ENCODE results near the gene DTX1. TPM values are rescaled to one million over a fixed set of nuclear protein-coding genes. Genes with fewer than 3 reads are reported as not detected.

The DTX1 gene
- total RNA-seq, 1 donor from 2014 or later = 1.4 TPM

- TF ChIP-seq CTCF (IDR thresholded peaks at IDR 0.05; ENCODE audit: unreplicated experiment) = no peak
- Mint-ChIP-seq H3K36me3 (no peaks in the 10 kb centered on the region), H3K4me1 (no peaks in the 10 kb centered on the region), H3K27me3 (ENCODE audit: low read depth) (peaks cover 80% of the 10 kb centered on the region), H3K4me3 (no peak overlapping the region), H3K27ac (no peak overlapping the region), H3K9me3 (no peaks in the 10 kb centered on the region)
- DNase-seq (ENCODE audit: low spot score in 2 of 2, unreplicated experiment in 2 of 2) = no peak
These were observed 18.7 kb downstream of the DTX1 start for GRCh38 chr12:113075137-113075683.

GRCh38 chr12:113077057-113077858 is 20.7 kb downstream of the DTX1 start:
- no peaks in the 10 kb centered on the region for H3K9me3 Mint-ChIP-seq
- H3K27me3 Mint-ChIP-seq (ENCODE audit: low read depth) = peaks cover 94% of the 10 kb centered on the region
- DNase-seq (ENCODE audit: low spot score in 2 of 2, unreplicated experiment in 2 of 2) = no peak
- H3K4me1 Mint-ChIP-seq = no peaks in the 10 kb centered on the region
- TF ChIP-seq CTCF (IDR thresholded peaks at IDR 0.05; ENCODE audit: unreplicated experiment) = no peak
- H3K36me3 Mint-ChIP-seq = no peaks in the 10 kb centered on the region
- H3K4me3 Mint-ChIP-seq = no peak overlapping the region
- no peak overlapping the region for H3K27ac Mint-ChIP-seq

- peaks cover 95% of the 10 kb centered on the region for H3K27me3 Mint-ChIP-seq (ENCODE audit: low read depth)
- H3K9me3 Mint-ChIP-seq = no peaks in the 10 kb centered on the region
- H3K36me3 Mint-ChIP-seq = no peaks in the 10 kb centered on the region
- no peak overlapping the region for H3K4me3 Mint-ChIP-seq
- H3K27ac Mint-ChIP-seq = no peak overlapping the region
- DNase-seq (ENCODE audit: low spot score in 2 of 2, unreplicated experiment in 2 of 2) = no peak
- no peaks in the 10 kb centered on the region for H3K4me1 Mint-ChIP-seq
- no peak for TF ChIP-seq CTCF (IDR thresholded peaks at IDR 0.05; ENCODE audit: unreplicated experiment)
These were observed 21.3 kb downstream of the DTX1 start for GRCh38 chr12:113077859-113078255.

GRCh38 chr12:113081873-113082272 is 25.3 kb downstream of the DTX1 start:
- Mint-ChIP-seq H3K27me3 (ENCODE audit: low read depth) (peaks cover 78% of the 10 kb centered on the region), H3K4me1 (no peaks in the 10 kb centered on the region), H3K4me3 (no peak overlapping the region), H3K36me3 (no peaks in the 10 kb centered on the region), H3K9me3 (no peaks in the 10 kb centered on the region), H3K27ac (no peak overlapping the region)
- no peak for TF ChIP-seq CTCF (IDR thresholded peaks at IDR 0.05; ENCODE audit: unreplicated experiment)
- DNase-seq (ENCODE audit: low spot score in 2 of 2, unreplicated experiment in 2 of 2) = no peak

GRCh38 chr12:113082486-113083148 is 26.1 kb downstream of the DTX1 start:
- Mint-ChIP-seq H3K4me1 (peaks cover 2% of the 10 kb centered on the region), H3K36me3 (no peaks in the 10 kb centered on the region), H3K27ac (no peak overlapping the region), H3K9me3 (no peaks in the 10 kb centered on the region), H3K27me3 (ENCODE audit: low read depth) (peaks cover 75% of the 10 kb centered on the region), H3K4me3 (no peak overlapping the region)
- DNase-seq (ENCODE audit: low spot score in 2 of 2, unreplicated experiment in 2 of 2) = no peak
- no peak for TF ChIP-seq CTCF (IDR thresholded peaks at IDR 0.05; ENCODE audit: unreplicated experiment)
